HG03378 (cell line): ENCODE measurements around the gene AVPR2.

Source experiments
- ATAC-seq: cut with Tn5 transposase; IDR thresholded peaks from one replicate; pipeline ENCODE4 v1.9.1; 2021; ENCODE audit warnings: mild to moderate bottlenecking, moderate library complexity; ENCODE audit not compliant: unreplicated experiment

AVPR2 gene

GRCh38 chrX:153948847-153949805, 44.7 kb downstream of the AVPR2 start:
- no peak for ATAC-seq

GRCh38 chrX:153950127-153950526, 45.7 kb downstream of the AVPR2 start:
- ATAC-seq, result no peak

- no peak for ATAC-seq
Measured at GRCh38 chrX:153951683-153952372, 47.4 kb downstream of the AVPR2 start.

GRCh38 chrX:153952373-153953026, 48.0 kb downstream of the AVPR2 start:
- ATAC-seq, result no peak

GRCh38 chrX:153953342-153953830, 48.9 kb downstream of the AVPR2 start:
- ATAC-seq, result no peak

GRCh38 chrX:153953892-153954557, 49.6 kb downstream of the AVPR2 start:
- ATAC-seq, result no peak

- ATAC-seq, result no peak
Measured at GRCh38 chrX:153954558-153955227, 50.2 kb downstream of the AVPR2 start.

- ATAC-seq, result no peak
Measured at GRCh38 chrX:153955228-153955732, 50.8 kb downstream of the AVPR2 start.

GRCh38 chrX:153956044-153956907, 51.8 kb downstream of the AVPR2 start:
- ATAC-seq, result no peak
